K562 (cell line): ENCODE data around the gene RALA. TPM values are rescaled to one million over a fixed set of nuclear protein-coding genes. Genes with fewer than 3 reads are reported as not detected.

Experiments
- C11orf30 ChIP-seq: fragments of 450-650 bp; IDR thresholded peaks from 2 replicates; pipeline ENCODE4 v1.6.1; 2016; ENCODE audit warnings: low read depth, mild to moderate bottlenecking
- DIDO1 ChIP-seq: fragments of 450-650 bp; IDR thresholded peaks from 2 replicates; pipeline ENCODE4 v1.6.1; 2016; ENCODE audit warnings: low read depth, missing biosample characterization, missing genetic modification characterization
- EZH2 ChIP-seq: IDR thresholded peaks from 2 replicates; pipeline ENCODE4 v1.6.1; 2012; ENCODE audit warnings: low read depth, mild to moderate bottlenecking, inconsistent platforms, low read length, borderline replicate concordance
- HCFC1 ChIP-seq: IDR thresholded peaks from 2 replicates; pipeline ENCODE4 v1.6.1; 2012; ENCODE audit warnings: low read depth, low read length, improper control_type of control experiment
- HDAC8 ChIP-seq: fragments of 450-650 bp; IDR thresholded peaks from 2 replicates; pipeline ENCODE4 v1.6.1; 2016; ENCODE audit warnings: mild to moderate bottlenecking, missing genetic modification characterization, moderate library complexity, missing compliant biosample characterization
- JUND ChIP-seq, 2 experiments: IDR thresholded peaks; 2 replicates in 1 of 2; 3 replicates in 1 of 2; pipeline ENCODE4 v1.6.1; 2011; ENCODE audit warnings: borderline replicate concordance in 2 of 2, low read depth in 2 of 2, low read length in 2 of 2, improper control_type of control experiment in 1 of 2, missing biosample characterization in 1 of 2, missing genetic modification characterization in 1 of 2, missing genetic modification reagents in 1 of 2
- KHSRP ChIP-seq: fragments of 450-650 bp; IDR thresholded peaks from 2 replicates; pipeline ENCODE4 v1.6.1; 2017
- NONO ChIP-seq, 2 experiments: fragments of 200-400 bp in 1 of 2; fragments of 450-650 bp in 1 of 2; formaldehyde crosslinking in 1 of 2; IDR thresholded peaks; 2 replicates each; pipeline ENCODE4 v1.6.1; 2017; ENCODE audit warnings: low read depth in 2 of 2, mild to moderate bottlenecking in 2 of 2, moderate library complexity in 2 of 2, low read length in 1 of 2
- PHF20 ChIP-seq: fragments of 450-650 bp; IDR thresholded peaks from 2 replicates; pipeline ENCODE4 v1.6.1; 2018; ENCODE audit not compliant: partially characterized antibody
- PRMT5 ChIP-seq: sonication (generic); formaldehyde crosslinking; IDR thresholded peaks from 2 replicates; pipeline ENCODE4 v1.5.0; 2020; ENCODE audit warnings: missing genetic modification reagents
- PURB ChIP-seq: sonication (generic); formaldehyde crosslinking; IDR thresholded peaks from 2 replicates; pipeline ENCODE4 v1.9.0; 2021; ENCODE audit warnings: low read depth, mild to moderate bottlenecking, missing genetic modification reagents
- SIN3A ChIP-seq, 2 experiments: fragments of 150-350 bp in 1 of 2; IDR thresholded peaks; 2 replicates each; pipeline ENCODE4 v1.6.1; 2011 to 2016; ENCODE audit warnings: borderline replicate concordance in 2 of 2, low read depth in 2 of 2, low read length in 2 of 2, mild to moderate bottlenecking in 2 of 2, moderate library complexity in 2 of 2; ENCODE audit not compliant: control insufficient read depth in 1 of 2
- SMAD4 ChIP-seq: fragments of 250-450 bp; sonication (Bioruptor Pico); conservative IDR thresholded peaks from 2 replicates; pipeline ENCODE4 v1.8.0; 2021; ENCODE audit warnings: inconsistent platforms, mild to moderate bottlenecking, moderate library complexity
- SRSF3 ChIP-seq: fragments of 200-400 bp; formaldehyde crosslinking; IDR thresholded peaks from 2 replicates; pipeline ENCODE4 v1.6.1; 2016; ENCODE audit warnings: mild to moderate bottlenecking, low read length, moderate library complexity; ENCODE audit not compliant: insufficient read depth
- TEAD1 ChIP-seq, 2 experiments: fragments of 450-650 bp in 1 of 2; sonication (generic) in 1 of 2; formaldehyde crosslinking; IDR thresholded peaks; 2 replicates each; pipeline versions ENCODE4 v1.4.0 to v1.8.0; 2020 to 2022; ENCODE audit warnings: mild to moderate bottlenecking in 2 of 2, missing genetic modification reagents in 1 of 2
- TOE1 ChIP-seq, 2 experiments: fragments of 450-650 bp in 1 of 2; sonication (generic) in 1 of 2; formaldehyde crosslinking in 1 of 2; IDR thresholded peaks; 2 replicates each; pipeline versions ENCODE4 v1.7.1 to v1.8.0; 2016 to 2022; ENCODE audit warnings: borderline replicate concordance in 2 of 2, mild to moderate bottlenecking in 2 of 2, antibody characterized with exemption in 1 of 2, inconsistent platforms in 1 of 2, low read depth in 1 of 2, missing genetic modification reagents in 1 of 2, moderate library complexity in 1 of 2
- ZNF239 ChIP-seq: fragments of 250-450 bp; sonication (Bioruptor Pico); IDR thresholded peaks from 2 replicates; pipeline ENCODE4 v1.4.0; 2020; ENCODE audit warnings: mild to moderate bottlenecking
- ZNF324 ChIP-seq: fragments of 250-450 bp; sonication (Bioruptor Pico); IDR thresholded peaks from 2 replicates; pipeline ENCODE4 v1.4.0; 2020; ENCODE audit warnings: mild to moderate bottlenecking
- ZNF668 ChIP-seq: fragments of 250-450 bp; sonication (Bioruptor Pico); IDR thresholded peaks from 2 replicates; pipeline ENCODE4 v1.8.0; 2022; ENCODE audit warnings: mild to moderate bottlenecking, inconsistent platforms
- polyA plus RNA-seq, 8 experiments: library from polyadenylated mRNA; depleted of rRNA in 4 of 8; stranded (reverse) in 5 of 8; unstranded in 3 of 8; fragments of >200 nt; fragmentation: Nextera tagmentation in 2 of 8; fragmentation: Illumina TruSeq in 1 of 8; extraction: Ambion mirVana in 2 of 8; extraction: Trizol in 1 of 8; gene quantifications; 2 replicates each; pipeline versions ENCODE4 v1.2.1 to v1.2.3, GENCODE V29; 2011 to 2014; ENCODE audit warnings: inconsistent platforms in 1 of 8, missing spikeins in 1 of 8
- total RNA-seq, 7 experiments: library from RNA; depleted of rRNA in 6 of 7; stranded (reverse); fragments of >200 nt in 6 of 7; fragmentation: Illumina TruSeq in 2 of 7; extraction: Trizol in 2 of 7; gene quantifications; 2 replicates each; pipeline versions ENCODE4 v1.2.1 to v1.2.3, GENCODE V29; 2011 to 2021; ENCODE audit warnings: low replicate concordance in 1 of 7
- TF ChIP-seq, protein P1 (sequence below): fragments of 250-450 bp; sonication (Bioruptor Pico); IDR thresholded peaks from 2 replicates; pipeline ENCODE4 v1.4.0; 2020; ENCODE audit warnings: mild to moderate bottlenecking, moderate library complexity
- TF ChIP-seq, protein P2 (sequence below): fragments of 450-650 bp; IDR thresholded peaks from 2 replicates; pipeline ENCODE4 v1.7.1; 2018; ENCODE audit warnings: mild to moderate bottlenecking, low read depth; ENCODE audit not compliant: partially characterized antibody

RALA gene
- total and polyA plus RNA-seq, 9 of the 15 experiments (the other 6 are each of a cell fraction or from before 2014, with no cell fraction given) = 7.2 to 28.0 (median 25.7) TPM

GRCh38 chr7:39623047-39623731 lies at the start of gene RALA (continued):
- TF ChIP-seq, protein P1, sequence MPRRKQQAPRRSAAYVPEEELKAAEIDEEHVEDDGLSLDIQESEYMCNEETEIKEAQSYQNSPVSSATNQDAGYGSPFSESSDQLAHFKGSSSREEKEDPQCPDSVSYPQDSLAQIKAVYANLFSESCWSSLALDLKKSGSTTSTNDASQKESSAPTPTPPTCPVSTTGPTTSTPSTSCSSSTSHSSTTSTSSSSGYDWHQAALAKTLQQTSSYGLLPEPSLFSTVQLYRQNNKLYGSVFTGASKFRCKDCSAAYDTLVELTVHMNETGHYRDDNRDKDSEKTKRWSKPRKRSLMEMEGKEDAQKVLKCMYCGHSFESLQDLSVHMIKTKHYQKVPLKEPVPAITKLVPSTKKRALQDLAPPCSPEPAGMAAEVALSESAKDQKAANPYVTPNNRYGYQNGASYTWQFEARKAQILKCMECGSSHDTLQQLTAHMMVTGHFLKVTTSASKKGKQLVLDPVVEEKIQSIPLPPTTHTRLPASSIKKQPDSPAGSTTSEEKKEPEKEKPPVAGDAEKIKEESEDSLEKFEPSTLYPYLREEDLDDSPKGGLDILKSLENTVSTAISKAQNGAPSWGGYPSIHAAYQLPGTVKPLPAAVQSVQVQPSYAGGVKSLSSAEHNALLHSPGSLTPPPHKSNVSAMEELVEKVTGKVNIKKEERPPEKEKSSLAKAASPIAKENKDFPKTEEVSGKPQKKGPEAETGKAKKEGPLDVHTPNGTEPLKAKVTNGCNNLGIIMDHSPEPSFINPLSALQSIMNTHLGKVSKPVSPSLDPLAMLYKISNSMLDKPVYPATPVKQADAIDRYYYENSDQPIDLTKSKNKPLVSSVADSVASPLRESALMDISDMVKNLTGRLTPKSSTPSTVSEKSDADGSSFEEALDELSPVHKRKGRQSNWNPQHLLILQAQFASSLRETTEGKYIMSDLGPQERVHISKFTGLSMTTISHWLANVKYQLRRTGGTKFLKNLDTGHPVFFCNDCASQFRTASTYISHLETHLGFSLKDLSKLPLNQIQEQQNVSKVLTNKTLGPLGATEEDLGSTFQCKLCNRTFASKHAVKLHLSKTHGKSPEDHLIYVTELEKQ (CRISPR knock-in tag) = no peak
- TF ChIP-seq PHF20 = peak; percentile 78
- peak; percentile 73 for TF ChIP-seq HCFC1
- TF ChIP-seq HDAC8 = 0 out of 2 replicates have a peak, but pooled peaks have one; percentile 35
- TF ChIP-seq SMAD4 (CRISPR knock-in tag) = no peak; the same call in 1 of the 2 replicates
- TF ChIP-seq, protein P2, sequence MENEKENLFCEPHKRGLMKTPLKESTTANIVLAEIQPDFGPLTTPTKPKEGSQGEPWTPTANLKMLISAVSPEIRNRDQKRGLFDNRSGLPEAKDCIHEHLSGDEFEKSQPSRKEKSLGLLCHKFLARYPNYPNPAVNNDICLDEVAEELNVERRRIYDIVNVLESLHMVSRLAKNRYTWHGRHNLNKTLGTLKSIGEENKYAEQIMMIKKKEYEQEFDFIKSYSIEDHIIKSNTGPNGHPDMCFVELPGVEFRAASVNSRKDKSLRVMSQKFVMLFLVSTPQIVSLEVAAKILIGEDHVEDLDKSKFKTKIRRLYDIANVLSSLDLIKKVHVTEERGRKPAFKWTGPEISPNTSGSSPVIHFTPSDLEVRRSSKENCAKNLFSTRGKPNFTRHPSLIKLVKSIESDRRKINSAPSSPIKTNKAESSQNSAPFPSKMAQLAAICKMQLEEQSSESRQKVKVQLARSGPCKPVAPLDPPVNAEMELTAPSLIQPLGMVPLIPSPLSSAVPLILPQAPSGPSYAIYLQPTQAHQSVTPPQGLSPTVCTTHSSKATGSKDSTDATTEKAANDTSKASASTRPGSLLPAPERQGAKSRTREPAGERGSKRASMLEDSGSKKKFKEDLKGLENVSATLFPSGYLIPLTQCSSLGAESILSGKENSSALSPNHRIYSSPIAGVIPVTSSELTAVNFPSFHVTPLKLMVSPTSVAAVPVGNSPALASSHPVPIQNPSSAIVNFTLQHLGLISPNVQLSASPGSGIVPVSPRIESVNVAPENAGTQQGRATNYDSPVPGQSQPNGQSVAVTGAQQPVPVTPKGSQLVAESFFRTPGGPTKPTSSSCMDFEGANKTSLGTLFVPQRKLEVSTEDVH = peak; percentile 76
- TF ChIP-seq ZNF668 (CRISPR knock-in tag) = no peak
- peak; percentile 11; the same call in 1 of the 2 replicates for TF ChIP-seq JUND (IDR thresholded peaks at IDR 0.05; ENCODE audit: borderline replicate concordance, low read depth, low read length)
- TF ChIP-seq JUND (tag; IDR thresholded peaks at IDR 0.05; ENCODE audit: borderline replicate concordance, low read depth, low read length) = no peak; the same call in 2 of the 3 replicates
- TF ChIP-seq NONO (IDR thresholded peaks at IDR 0.05; ENCODE audit: low read depth in 2 of 2, low read length in 1 of 2) = peak; percentile 40 to 76; a peak in 2 of 4 replicates
- 0 out of 2 replicates have a peak, but pooled peaks have one; percentile 28 for TF ChIP-seq TOE1 (IDR thresholded peaks at IDR 0.05; ENCODE audit: borderline replicate concordance)
- TF ChIP-seq TOE1 (CRISPR knock-in tag; IDR thresholded peaks at IDR 0.05; ENCODE audit: borderline replicate concordance, low read depth) = no peak
- no peak for TF ChIP-seq EZH2
- TF ChIP-seq TEAD1 (CRISPR knock-in tag; IDR thresholded peaks at IDR 0.05) = no peak; a peak in 1 of 4 replicates
- TF ChIP-seq DIDO1 (tag) = peak; percentile 77
- no peak for TF ChIP-seq ZNF239 (CRISPR knock-in tag)
- TF ChIP-seq SRSF3 = 0 out of 2 replicates have a peak, but pooled peaks have one; percentile 39
- TF ChIP-seq PRMT5 (CRISPR knock-in tag) = no peak
- TF ChIP-seq ZNF324 = no peak
- TF ChIP-seq PURB (CRISPR knock-in tag) = no peak
- peak; percentile 65; the same call in 1 of the 2 replicates for TF ChIP-seq C11orf30
- TF ChIP-seq SIN3A (IDR thresholded peaks at IDR 0.05; ENCODE audit: borderline replicate concordance in 2 of 2, control insufficient read depth in 1 of 2, low read depth in 2 of 2, low read length in 2 of 2) = peak; percentile 39 to 64; a peak in 1 of 4 replicates
- no peak for TF ChIP-seq KHSRP
